ENCODE measurements around the gene UTRN.

The UTRN gene

DNA sequence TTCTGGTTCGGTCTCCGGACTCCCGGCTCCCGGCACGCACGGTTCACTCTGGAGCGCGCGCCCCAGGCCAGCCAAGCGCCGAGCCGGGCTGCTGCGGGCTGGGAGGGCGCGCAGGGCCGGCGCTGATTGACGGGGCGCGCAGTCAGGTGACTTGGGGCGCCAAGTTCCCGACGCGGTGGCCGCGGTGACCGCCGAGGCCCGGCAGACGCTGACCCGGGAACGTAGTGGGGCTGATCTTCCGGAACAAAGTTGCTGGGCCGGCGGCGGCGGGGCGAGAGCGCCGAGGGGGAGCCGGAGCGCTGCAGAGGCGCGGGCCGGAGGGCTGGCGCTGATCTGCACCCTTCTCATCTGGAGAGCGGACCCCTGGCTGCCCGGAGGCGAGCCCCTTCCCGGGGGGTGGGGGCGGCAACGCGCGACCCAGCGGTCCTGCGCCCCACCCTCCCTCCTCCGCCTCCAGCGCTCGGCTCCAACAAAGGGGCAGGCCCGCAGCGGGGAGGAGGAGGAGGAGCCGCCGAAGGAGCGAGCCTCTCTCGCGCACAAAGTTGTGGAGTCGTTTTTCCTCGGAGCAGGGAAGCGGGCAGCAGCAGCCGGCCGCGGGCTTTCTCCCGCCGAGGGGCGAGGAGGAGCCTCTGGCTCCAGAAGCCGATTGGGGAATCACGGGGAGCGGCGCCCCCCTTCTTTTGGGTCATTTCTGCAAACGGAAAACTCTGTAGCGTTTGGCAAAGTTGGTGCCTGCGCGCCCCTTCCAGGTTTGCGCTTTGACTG lies at the start of gene UTRN:
Gene UTRN (plus strand): TSS at position 553 of the 765 bp plus-strand sequence. CDS start 6,494 bp downstream, outside the sequence.
- no peak for TF ChIP-seq ZFX (IDR thresholded peaks at IDR 0.05; ENCODE audit: borderline replicate concordance)
- peak within 1 kb of the TSS; percentile 76 for H3K27ac ChIP-seq

DNA sequence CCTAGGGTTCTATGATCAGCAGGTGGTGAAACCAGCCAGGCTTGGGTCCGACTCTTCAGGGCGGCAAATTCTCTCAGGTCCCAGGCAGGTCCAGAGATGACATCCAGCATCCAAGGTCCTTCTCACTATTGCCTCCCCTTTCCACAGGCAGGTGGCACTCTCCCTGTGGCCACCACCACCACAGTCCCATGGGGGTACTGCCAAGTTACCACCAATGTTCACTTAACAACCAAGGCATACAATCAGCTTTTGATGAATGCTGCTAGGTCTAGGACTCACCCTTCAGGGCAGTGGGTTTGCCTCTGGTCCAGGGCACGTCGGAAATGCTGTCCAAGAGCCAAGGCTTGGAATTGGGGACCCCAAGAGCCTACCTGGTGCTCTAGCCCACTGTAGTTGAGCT lies 40.4 kb upstream of the UTRN start:
- TF ChIP-seq, protein P1, sequence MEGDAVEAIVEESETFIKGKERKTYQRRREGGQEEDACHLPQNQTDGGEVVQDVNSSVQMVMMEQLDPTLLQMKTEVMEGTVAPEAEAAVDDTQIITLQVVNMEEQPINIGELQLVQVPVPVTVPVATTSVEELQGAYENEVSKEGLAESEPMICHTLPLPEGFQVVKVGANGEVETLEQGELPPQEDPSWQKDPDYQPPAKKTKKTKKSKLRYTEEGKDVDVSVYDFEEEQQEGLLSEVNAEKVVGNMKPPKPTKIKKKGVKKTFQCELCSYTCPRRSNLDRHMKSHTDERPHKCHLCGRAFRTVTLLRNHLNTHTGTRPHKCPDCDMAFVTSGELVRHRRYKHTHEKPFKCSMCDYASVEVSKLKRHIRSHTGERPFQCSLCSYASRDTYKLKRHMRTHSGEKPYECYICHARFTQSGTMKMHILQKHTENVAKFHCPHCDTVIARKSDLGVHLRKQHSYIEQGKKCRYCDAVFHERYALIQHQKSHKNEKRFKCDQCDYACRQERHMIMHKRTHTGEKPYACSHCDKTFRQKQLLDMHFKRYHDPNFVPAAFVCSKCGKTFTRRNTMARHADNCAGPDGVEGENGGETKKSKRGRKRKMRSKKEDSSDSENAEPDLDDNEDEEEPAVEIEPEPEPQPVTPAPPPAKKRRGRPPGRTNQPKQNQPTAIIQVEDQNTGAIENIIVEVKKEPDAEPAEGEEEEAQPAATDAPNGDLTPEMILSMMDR (IDR thresholded peaks at IDR 0.05) = no peak
- no peak for TF ChIP-seq ZFX (IDR thresholded peaks at IDR 0.05; ENCODE audit: borderline replicate concordance)
- no peak overlapping the region for H3K27ac ChIP-seq

DNA sequence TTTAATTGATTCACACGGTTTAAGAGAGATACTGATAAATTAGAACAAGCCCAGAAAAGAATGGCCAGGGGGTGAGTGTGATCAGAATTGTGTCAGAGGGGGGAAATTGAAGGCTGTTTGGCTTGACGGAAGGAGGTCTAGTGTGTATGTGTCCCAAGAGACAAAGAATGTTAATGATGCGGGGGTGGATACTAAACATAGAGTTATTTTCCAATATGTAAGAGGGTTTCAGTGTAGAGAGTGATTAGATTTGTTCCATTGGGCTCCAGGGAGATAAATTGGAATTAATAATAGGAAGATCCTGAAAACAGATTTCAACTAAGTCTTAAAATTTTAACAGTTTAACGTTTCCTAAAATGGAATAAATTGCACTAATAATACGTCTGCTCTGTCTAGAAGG lies 38.1 kb upstream of the UTRN start:
- H3K27ac ChIP-seq = no peak overlapping the region
- TF ChIP-seq ZFX (IDR thresholded peaks at IDR 0.05; ENCODE audit: borderline replicate concordance) = no peak
- TF ChIP-seq, protein P1 (IDR thresholded peaks at IDR 0.05) = no peak

DNA sequence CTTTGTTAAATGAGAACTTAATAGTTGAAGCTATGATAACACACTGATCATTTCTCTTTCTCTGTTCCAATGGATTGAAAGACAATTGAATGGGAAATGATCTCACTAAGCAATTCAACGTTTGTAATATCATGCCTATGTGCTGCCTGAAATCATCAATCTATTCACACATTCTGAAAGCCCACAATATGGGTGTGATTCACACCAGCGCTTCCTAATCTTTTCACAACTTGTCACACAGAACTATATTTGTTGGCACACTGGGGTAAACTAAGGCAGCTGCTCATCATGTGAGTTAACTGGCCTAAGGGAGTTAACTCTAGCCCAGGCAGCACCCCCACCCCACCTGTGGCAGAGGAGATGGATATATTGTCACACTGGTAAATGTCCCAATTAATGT lies 37.1 kb upstream of the UTRN start:
- TF ChIP-seq, protein P1 (IDR thresholded peaks at IDR 0.05) = no peak
- no peak for TF ChIP-seq ZFX (IDR thresholded peaks at IDR 0.05; ENCODE audit: borderline replicate concordance)
- no peak overlapping the region for H3K27ac ChIP-seq

DNA sequence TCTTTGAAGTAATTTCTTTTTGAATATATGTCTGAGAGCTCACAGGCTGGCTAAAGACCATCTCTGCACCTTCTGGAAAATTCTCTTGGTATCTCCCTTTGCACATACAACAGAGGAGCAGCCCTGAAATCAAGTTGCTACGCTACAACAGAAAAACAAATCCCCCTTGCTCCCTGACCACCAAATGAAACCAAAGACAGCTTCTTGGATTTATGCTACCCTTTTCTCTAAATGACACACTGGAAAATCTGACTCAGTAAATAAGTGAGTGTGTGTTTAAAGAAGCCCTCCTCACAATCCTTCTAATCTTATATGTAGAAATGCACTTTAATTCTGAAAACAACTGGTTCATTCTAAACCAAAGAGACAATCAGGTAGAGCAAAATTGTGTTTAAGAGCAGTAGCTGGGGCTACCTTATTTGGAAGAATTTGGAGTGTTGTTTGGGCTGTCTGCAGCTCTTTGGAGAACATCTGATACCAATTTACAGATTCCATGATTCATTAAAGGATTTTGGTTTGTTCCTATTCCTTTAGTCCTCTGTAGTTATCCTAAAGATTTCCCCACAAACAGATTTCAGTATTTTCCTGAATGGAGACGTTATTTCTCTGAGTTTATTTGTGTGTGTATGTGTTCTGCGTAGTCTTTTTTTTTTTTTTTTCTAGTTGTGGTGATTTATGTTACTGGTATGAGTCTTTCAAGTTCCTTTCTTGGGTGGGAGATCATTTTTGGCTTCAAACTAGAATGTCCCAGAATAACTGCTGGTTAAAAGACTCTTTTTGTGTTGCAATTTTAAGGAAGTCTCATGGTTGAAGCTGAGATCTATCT lies 36.4 kb upstream of the UTRN start:
- TF ChIP-seq ZFX (IDR thresholded peaks at IDR 0.05; ENCODE audit: borderline replicate concordance) = no peak
- TF ChIP-seq, protein P1 (IDR thresholded peaks at IDR 0.05) = no peak
- H3K27ac ChIP-seq = no peak overlapping the region

- no peak overlapping the region for H3K27ac ChIP-seq
- TF ChIP-seq, protein P1 (IDR thresholded peaks at IDR 0.05) = no peak
- no peak for TF ChIP-seq ZFX (IDR thresholded peaks at IDR 0.05; ENCODE audit: borderline replicate concordance)
Measured at GRCh38 chr6:144250276-144250675, 34.9 kb upstream of the UTRN start.

- TF ChIP-seq, protein P1 (IDR thresholded peaks at IDR 0.05) = no peak
- no peak for TF ChIP-seq ZFX (IDR thresholded peaks at IDR 0.05; ENCODE audit: borderline replicate concordance)
Measured at GRCh38 chr6:144252259-144252658, 32.9 kb upstream of the UTRN start.

More at GRCh38 chr6:144252259-144252658, 32.9 kb upstream of the UTRN start:
- no peak overlapping the region for H3K27ac ChIP-seq
